Osteoblast (primary cell): ENCODE measurements around the gene HOXB7. TPM values are rescaled to one million over a fixed set of nuclear protein-coding genes. Genes with fewer than 3 reads are reported as not detected.

Source experiments
- DNase-seq: peaks from one replicate; pipeline ENCODE4 v3.0.0; 2011; ENCODE audit warnings: low spot score, mixed read lengths; ENCODE audit not compliant: insufficient read length; ENCODE audit errors: missing footprints
- H2AFZ ChIP-seq: 2 replicates; pipeline ENCODE4 v1.6.0; 2011; ENCODE audit warnings: mild to moderate bottlenecking, low read length
- H3K27ac ChIP-seq: 2 replicates; pipeline ENCODE4 v1.5.1; 2011; ENCODE audit warnings: mild to moderate bottlenecking, low read depth, low read length, moderate library complexity
- H3K27me3 ChIP-seq: 2 replicates; pipeline ENCODE4 v1.6.0; 2012; ENCODE audit warnings: mild to moderate bottlenecking, control low read depth, inconsistent platforms, low read length, moderate library complexity; ENCODE audit not compliant: insufficient read depth
- H3K36me3 ChIP-seq: 2 replicates; pipeline ENCODE4 v1.5.1; 2011; ENCODE audit warnings: mild to moderate bottlenecking, low read length, control low read depth, moderate library complexity; ENCODE audit not compliant: insufficient read depth
- H3K4me1 ChIP-seq: 2 replicates; pipeline ENCODE4 v1.5.1; 2011; ENCODE audit warnings: mild to moderate bottlenecking, low read length, control low read depth, moderate library complexity; ENCODE audit not compliant: insufficient read depth
- H3K4me2 ChIP-seq: 2 replicates; pipeline ENCODE4 v1.6.0; 2011; ENCODE audit warnings: mild to moderate bottlenecking, low read length; ENCODE audit not compliant: insufficient read depth
- H3K4me3 ChIP-seq: fragments of 200-600 bp; sonication (generic); 3 replicates; pipeline ENCODE4 v1.5.1; 2012; ENCODE audit warnings: mild to moderate bottlenecking, low read length, inconsistent platforms; ENCODE audit not compliant: insufficient read depth
- H3K79me2 ChIP-seq: 2 replicates; pipeline ENCODE4 v1.6.0; 2012; ENCODE audit warnings: mild to moderate bottlenecking, low read length, control low read depth, inconsistent platforms; ENCODE audit not compliant: insufficient read depth
- H3K9me3 ChIP-seq: 2 replicates; pipeline ENCODE4 v1.5.1; 2011; ENCODE audit warnings: low read depth, low read length, control low read depth
- H4K20me1 ChIP-seq: 2 replicates; pipeline ENCODE4 v1.6.0; 2012; ENCODE audit warnings: mild to moderate bottlenecking, low read length, control low read depth; ENCODE audit not compliant: insufficient read depth
- CTCF ChIP-seq: IDR thresholded peaks from 2 replicates; pipeline ENCODE4 v1.5.1; 2011; ENCODE audit warnings: mild to moderate bottlenecking, low read depth, low read length, moderate library complexity; ENCODE audit errors: extremely low read depth
- total RNA-seq: library from RNA; depleted of rRNA; stranded (reverse); fragments of >200 nt; gene quantifications from 2 replicates; pipeline ENCODE4 v1.2.3, GENCODE V29; 2012

Gene HOXB7
- total RNA-seq, 1 donor: 0.36 TPM

- TF ChIP-seq CTCF: no peak
- H4K20me1 ChIP-seq: peaks cover 3% of the 10 kb centered on the region
- no peak within 1 kb of the TSS for H3K4me2 ChIP-seq
- no peak within 1 kb of the TSS for H3K27ac ChIP-seq
- H3K27me3 ChIP-seq: peaks cover 98% of the 10 kb centered on the region
- H3K4me1 ChIP-seq: no peaks in the 10 kb centered on the region
- H2AFZ ChIP-seq: no peak within 1 kb of the TSS
- H3K79me2 ChIP-seq: no peaks in the 10 kb centered on the region
- no peak for DNase-seq
- H3K4me3 ChIP-seq: no peak within 1 kb of the TSS
- H3K9me3 ChIP-seq: no peaks in the 10 kb centered on the region
- no peaks in the 10 kb centered on the region for H3K36me3 ChIP-seq
These were observed 6.0 kb downstream of the HOXB7 start, which contains the start of gene HOXB6 for GRCh38 chr17:48604770-48605329. Gene HOXB6, minus strand, starts transcription at chr17:48604986. Its CDS starts 6,836 bp downstream, at chr17:48598150.

- no peak for TF ChIP-seq CTCF
- Histone ChIP-seq H3K27me3 (peaks cover 98% of the 10 kb centered on the region), H3K4me3 (no peak overlapping the region), H2AFZ (no peak overlapping the region), H3K36me3 (no peaks in the 10 kb centered on the region), H3K9me3 (no peaks in the 10 kb centered on the region), H4K20me1 (peaks cover 3% of the 10 kb centered on the region), H3K4me2 (no peak overlapping the region), H3K4me1 (no peaks in the 10 kb centered on the region), H3K79me2 (no peaks in the 10 kb centered on the region), H3K27ac (no peak overlapping the region)
- no peak for DNase-seq
These were observed 6.7 kb downstream of the HOXB7 start for GRCh38 chr17:48603959-48604769.

GRCh38 chr17:48601539-48602425, 9.0 kb downstream of the HOXB7 start:
- Histone ChIP-seq H3K27ac (no peak overlapping the region), H3K27me3 (peaks cover 100% of the 10 kb centered on the region), H3K4me2 (no peak overlapping the region), H2AFZ (no peak overlapping the region), H3K9me3 (no peaks in the 10 kb centered on the region), H4K20me1 (peaks cover 3% of the 10 kb centered on the region), H3K4me3 (no peak overlapping the region), H3K36me3 (no peaks in the 10 kb centered on the region), H3K79me2 (no peaks in the 10 kb centered on the region), H3K4me1 (no peaks in the 10 kb centered on the region)
- TF ChIP-seq CTCF: no peak
- DNase-seq: no peak

- Histone ChIP-seq H3K79me2 (no peaks in the 10 kb centered on the region), H3K4me2 (no peak overlapping the region), H4K20me1 (peaks cover 3% of the 10 kb centered on the region)
These were observed 9.6 kb downstream of the HOXB7 start for GRCh38 chr17:48601207-48601538.

More at GRCh38 chr17:48601207-48601538, 9.6 kb downstream of the HOXB7 start:
- H3K4me3 ChIP-seq: no peak overlapping the region
- H3K9me3 ChIP-seq: no peaks in the 10 kb centered on the region
- no peaks in the 10 kb centered on the region for H3K36me3 ChIP-seq
- peaks cover 100% of the 10 kb centered on the region for H3K27me3 ChIP-seq
- no peak for TF ChIP-seq CTCF
- H3K4me1 ChIP-seq: no peaks in the 10 kb centered on the region
- H3K27ac ChIP-seq: no peak overlapping the region
- no peak for DNase-seq
- H2AFZ ChIP-seq: no peak overlapping the region
